Measurements from ENCODE around the gene ELMO3. TPM values are rescaled to one million over a fixed set of nuclear protein-coding genes. Genes with fewer than 3 reads are reported as not detected.

Gene ELMO3
- total RNA-seq, 2 donors from 2014 or later = 24.1 to 40.5 TPM

GRCh38 chr16:67216612-67217490 is 17.9 kb downstream of the ELMO3 start:
- DNase-seq = peak in 2 of 4 donors; percentile 33 to 56
- ATAC-seq = no peak
- 74 to 86% methylated on average over 17 to 18 of the region's 18 CpGs for WGBS, 2 donors
- Histone ChIP-seq H3K27ac (peak overlapping the region in 2 of 4 donors; percentile 13 to 19), H3K36me3 (replicated peaks in 1 of 2; ENCODE audit: insufficient read depth in 1 of 2, low read depth in 2 of 2) (no peaks in the 10 kb centered on the region), H3K9me3 (no peaks in the 10 kb centered on the region), H3K4me3 (no peak overlapping the region), H3K27me3 (no peaks in the 10 kb centered on the region), H3K4me1 (peaks cover 33% of the 10 kb centered on the region)
- TF ChIP-seq CTCF (IDR thresholded peaks at IDR 0.05) = no peak
- no peak for TF ChIP-seq POLR2A (IDR thresholded peaks at IDR 0.05)
- intact Hi-C loops (cut with DNase I) = no loop called here

GRCh38 chr16:67223992-67224391 is 25.1 kb downstream of the ELMO3 start:
- TF ChIP-seq CTCF (IDR thresholded peaks at IDR 0.05) = no peak
- no peak for TF ChIP-seq POLR2A (IDR thresholded peaks at IDR 0.05)
- Histone ChIP-seq H3K36me3 (replicated peaks in 1 of 2; ENCODE audit: insufficient read depth in 1 of 2, low read depth in 2 of 2) (peaks cover 0 to 4% of the 10 kb centered on the region in 2 donors), H3K27ac (no peak overlapping the region), H3K4me1 (peaks cover 25% of the 10 kb centered on the region), H3K27me3 (no peaks in the 10 kb centered on the region), H3K4me3 (no peak overlapping the region), H3K9me3 (no peaks in the 10 kb centered on the region)
- no peak for DNase-seq
- WGBS, 2 donors = 16 to 18% methylated on average over 3 of the region's 3 CpGs
- intact Hi-C loops (cut with DNase I) = no loop called here
- no peak for ATAC-seq

DNA sequence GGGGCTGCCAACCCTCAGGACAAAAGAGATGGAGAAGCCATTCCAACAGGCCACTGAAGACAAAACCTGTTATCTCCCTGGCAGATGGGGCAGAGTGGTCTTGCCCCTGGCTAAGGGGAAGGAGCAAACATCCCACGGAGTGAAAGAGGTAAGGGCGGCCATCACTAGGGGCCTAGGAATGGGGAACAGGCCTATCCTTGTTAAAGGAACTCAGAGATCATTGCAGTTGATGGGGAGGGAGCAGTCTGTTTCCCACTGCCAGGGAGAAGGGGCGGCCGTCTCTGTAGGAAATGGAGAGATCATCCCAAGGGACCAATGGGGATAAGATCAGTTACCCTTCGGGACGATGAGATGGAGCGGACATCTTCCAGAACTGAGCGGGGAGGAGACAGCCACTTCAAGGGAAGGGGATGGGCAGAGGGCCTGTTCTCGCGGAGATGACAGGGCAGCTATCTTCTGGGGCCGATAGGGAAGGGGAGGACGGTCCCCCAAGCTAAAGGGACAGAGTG is 27.4 kb downstream of the ELMO3 start:
- Histone ChIP-seq H3K27ac (peak overlapping the region in 3 of 4 donors; percentile 34 to 81 (median 79)), H3K4me1 (peaks cover 25% of the 10 kb centered on the region), H3K9me3 (no peaks in the 10 kb centered on the region), H3K27me3 (no peaks in the 10 kb centered on the region), H3K36me3 (replicated peaks in 1 of 2; ENCODE audit: insufficient read depth in 1 of 2, low read depth in 2 of 2) (peaks cover 0 to 14% of the 10 kb centered on the region in 2 donors), H3K4me3 (peak overlapping the region; percentile 3 to 91)
- WGBS, 2 donors = 15 to 20% methylated on average over 12 of the region's 12 CpGs
- ATAC-seq (no peak), DNase-seq (no peak)
- TF ChIP-seq POLR2A (IDR thresholded peaks at IDR 0.05) = no peak
- TF ChIP-seq CTCF (IDR thresholded peaks at IDR 0.05) = no peak
- intact Hi-C loops (cut with DNase I) = no loop called here

DNA sequence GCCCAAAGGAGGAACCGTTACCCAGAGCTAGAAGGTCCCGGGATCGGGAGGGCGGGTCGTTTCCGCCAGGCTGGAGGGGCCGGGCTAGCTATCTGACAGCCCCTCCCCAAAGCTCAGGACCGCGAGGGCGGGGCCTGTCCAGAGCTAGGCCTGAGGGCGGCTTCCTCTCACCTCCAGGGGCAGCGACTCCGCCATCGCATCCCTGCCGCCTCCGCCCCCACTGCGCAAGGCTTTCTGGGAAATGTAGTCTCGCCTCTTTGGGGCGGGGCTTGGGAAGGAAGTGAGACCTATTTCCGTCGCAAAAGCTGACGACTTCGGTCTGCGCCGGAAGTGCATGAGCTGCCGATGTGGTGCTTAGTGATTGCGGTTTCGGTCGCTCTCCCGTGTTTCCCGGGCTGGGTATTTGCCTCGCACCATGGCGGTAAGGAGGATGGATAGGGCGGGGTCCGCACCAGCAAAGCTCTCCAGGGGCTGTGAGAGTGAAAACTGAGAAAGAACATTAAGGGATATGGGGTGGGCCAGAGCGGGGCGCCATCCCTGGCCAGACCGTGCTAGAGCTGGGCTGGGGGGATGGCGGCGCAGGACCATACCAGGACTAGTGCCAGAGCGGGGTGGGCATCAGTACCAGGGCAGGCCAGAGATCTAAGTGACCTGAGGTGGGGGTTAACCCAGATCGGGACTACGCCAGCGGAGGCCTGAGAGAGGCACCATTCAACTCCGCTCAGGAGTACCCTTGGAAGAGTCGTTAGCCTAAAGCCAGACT is 28.1 kb downstream of the ELMO3 start, which contains the start of gene TMEM208:
Gene TMEM208 (plus strand): TSS at position 327 of the 763 bp plus-strand sequence. CDS start 89 bp downstream, at position 416.
- Histone ChIP-seq H3K27ac (peak within 1 kb of the TSS; percentile 35 to 81 (median 62)), H3K27me3 (no peaks in the 10 kb centered on the region), H3K4me3 (peak within 1 kb of the TSS; percentile 47 to 91), H3K9me3 (no peaks in the 10 kb centered on the region), H3K4me1 (peaks cover 25% of the 10 kb centered on the region), H3K36me3 (replicated peaks in 1 of 2; ENCODE audit: insufficient read depth in 1 of 2, low read depth in 2 of 2) (peaks cover 0 to 14% of the 10 kb centered on the region in 2 donors)
- WGBS, 2 donors = 0% methylated on average over 29 to 46 of the region's 46 CpGs
- intact Hi-C loops (cut with DNase I) = no loop called here
- peak in 4 of 7 experiments; percentile 38 to 49 (median 42) for TF ChIP-seq CTCF (IDR thresholded peaks at IDR 0.05)
- peak; percentile 26 to 83 (median 81) for TF ChIP-seq POLR2A (IDR thresholded peaks at IDR 0.05)
- DNase-seq = peak; percentile 97 to 98 (median 98)
- ATAC-seq = peak; percentile 97
